HG03175 (cell line): ENCODE data around the gene TBC1D8.
"Not testable (repeated sequence)": the region's sequence is repeated elsewhere in the genome, so short reads cannot be mapped to it uniquely, and the experiment has no call there.

ENCODE experiments used
- ATAC-seq: cut with Tn5 transposase; IDR thresholded peaks from one replicate; pipeline ENCODE4 v1.9.1; 2021; ENCODE audit warnings: mild to moderate bottlenecking, moderate library complexity; ENCODE audit not compliant: unreplicated experiment

The TBC1D8 gene

DNA sequence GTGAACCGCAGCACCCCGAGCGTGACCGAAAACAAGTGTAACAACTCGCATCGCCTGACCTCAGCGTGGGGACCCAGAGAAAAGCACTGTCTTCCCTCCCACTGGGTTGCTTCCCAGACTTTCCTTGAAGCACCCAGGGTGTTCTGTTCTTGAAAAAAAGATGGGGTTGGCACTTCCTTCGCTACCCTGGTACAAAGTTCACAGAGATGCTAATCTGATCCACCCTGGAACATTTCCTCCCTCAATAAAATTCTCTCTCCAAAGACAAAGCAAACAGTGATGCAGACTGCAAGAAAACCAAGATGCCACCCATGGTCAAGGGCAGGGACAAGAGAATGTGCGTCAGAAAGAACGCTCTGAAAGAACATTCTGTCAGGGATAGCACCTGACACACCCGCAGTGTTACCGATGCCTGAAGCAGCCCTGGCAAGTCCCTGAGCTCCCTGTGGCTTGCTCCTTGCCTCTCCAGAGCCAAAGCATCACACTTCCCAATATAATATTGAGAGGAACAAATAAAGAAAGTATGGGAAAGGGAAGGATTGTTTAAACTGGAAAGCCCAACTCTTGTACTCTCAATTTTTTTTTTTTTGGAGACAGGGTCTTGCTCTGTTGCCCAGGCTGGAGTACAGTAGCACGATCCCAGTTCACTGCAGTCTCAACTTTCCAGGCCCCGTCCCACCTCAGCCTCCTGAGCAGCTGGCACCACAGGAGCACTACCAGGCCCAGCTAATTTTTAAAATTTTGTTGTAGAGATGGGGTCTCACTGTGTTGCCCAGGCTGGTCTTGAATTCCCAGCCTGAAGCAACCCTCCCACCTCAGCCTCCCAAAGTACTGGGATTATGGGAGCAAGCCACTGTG is 70.7 kb downstream of the TBC1D8 start:
- no peak for ATAC-seq

DNA sequence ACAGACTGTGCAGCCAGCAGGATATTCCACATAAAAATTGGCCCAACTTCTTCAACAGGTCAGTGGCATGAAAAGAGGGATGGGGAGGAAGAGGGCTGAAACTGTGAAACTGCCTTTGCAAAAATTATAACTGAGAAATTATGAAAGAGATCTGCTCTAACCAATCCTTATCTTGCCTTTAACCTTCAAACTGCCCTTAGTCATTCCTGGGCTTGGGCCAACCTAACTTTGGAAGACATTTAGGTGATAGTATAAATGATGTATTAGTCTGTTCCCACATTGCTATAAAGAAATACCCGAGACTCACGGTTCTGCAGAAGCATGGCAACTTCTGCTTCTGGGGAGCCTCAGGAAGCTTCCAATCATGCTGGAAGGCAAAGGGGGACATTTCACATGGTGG is 74.6 kb downstream of the TBC1D8 start:
- ATAC-seq = no peak

DNA sequence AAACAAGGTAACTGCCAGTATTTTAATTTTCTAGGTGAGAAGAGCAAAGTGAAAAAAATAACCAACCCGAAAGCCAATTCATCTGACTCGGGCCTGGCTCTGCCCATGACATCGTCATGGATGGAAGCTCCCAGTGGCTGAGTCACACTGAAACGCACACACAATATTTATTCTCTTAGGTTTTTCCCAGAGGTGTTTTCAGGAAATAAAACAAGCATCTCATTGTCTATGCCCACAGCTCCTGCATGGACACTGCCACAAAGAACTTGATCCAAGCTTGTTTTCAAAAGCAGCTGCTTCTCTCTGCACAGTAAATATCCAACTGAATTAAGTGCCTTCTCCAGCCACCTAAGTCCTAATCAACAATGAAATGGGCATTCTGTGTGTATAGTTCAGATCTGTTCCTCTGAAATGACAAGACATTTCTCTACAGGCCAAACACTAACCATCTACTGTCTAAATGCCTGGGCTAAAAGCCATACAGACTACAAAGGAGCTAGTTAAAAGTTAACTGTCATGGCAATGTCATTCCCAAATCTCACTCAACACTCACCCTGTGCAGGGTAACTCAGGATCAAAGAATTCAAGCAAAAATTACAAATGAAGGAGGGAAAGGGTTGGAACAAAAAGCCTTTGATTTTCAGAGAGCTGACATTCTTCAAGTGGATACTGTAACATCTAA is 86.2 kb downstream of the TBC1D8 start:
- peak; percentile 52 for ATAC-seq

DNA sequence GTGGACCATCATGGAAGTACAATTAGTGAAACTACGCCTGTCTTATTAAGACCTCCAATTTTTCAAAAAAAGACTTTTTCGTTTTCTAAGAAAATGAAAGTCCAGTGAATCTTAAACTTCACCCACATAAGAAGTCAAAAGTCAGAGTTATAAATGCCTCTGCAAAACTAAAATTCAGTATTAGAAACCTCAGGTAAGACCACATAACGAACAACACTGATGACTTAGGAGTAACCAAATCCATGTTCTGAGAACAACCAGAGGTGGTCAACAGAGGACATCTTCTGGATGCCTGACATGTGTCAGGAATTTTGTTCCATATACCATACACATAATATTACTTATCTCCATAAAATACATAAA is 86.7 kb downstream of the TBC1D8 start:
- no peak for ATAC-seq

DNA sequence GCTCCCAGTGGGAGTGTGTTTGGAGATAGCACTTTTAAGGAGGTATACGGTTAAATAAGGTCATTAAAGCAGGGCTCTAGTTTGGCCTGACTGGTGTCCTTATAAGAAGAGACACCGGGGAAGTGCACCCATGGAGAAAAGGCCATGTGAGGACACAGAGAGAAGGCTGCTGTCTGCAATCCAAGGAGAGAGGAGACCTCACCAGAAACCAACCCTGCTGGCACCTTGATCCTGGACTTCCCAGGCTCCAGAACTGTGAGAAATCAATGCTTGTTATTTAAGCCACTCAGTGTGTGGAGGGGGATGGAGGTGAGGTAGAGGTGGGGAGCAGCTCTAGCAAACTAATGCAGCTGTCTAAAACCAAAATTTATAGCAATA is 87.1 kb downstream of the TBC1D8 start:
- ATAC-seq = no peak

DNA sequence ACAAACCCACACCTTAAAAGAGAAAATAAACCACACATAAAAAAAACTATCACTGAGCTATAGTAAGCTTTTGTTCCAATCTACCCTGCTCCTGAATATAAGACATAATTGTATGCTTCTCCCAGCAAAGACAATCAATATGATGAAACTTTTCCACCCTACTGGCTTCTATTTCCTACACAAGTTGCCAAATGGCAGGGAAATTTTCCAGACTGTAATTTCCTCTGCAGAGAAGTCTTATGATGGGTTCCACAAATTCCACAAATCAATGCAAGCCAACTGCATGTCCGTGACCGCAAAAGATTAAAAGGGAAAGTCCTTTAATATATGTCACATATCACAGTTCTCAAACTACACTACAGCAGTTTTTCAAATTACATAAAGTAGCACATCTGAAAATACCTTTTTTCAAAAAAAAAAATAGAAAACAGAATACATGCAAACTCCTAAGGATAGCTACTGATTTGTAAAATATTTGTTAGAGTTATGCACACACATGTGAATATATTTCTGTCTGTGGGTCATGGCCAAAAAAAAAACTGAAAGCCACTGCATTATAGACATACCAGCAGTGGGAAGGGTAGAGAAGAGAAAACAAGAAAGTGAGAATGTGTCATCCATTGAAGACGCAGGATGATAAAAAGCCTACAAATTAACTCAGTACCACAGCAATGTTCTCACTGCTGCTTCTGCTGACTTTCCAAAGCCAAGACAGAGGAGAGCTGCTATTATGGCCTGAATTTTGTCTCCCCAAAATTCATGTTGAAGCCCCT is 87.6 kb downstream of the TBC1D8 start:
- ATAC-seq = no peak

DNA sequence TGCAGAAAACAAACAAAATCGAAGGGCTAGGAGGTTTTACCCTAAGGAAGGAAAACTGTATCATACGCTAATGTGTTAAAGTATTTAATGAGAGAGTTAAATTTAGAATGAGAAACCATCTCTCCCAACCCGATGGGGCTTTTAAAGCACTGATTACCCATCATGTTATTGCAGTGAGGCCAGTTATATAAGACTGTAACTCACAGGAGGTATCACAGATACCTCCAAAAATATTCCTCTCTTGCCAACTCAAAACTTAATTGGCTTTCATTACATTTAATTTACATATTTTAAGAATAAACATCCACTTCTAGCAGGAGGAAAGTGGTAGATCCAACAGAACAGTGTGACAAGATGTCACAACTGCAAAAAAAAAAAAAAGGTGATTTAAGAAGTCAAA is 92.8 kb downstream of the TBC1D8 start:
- ATAC-seq = no peak

DNA sequence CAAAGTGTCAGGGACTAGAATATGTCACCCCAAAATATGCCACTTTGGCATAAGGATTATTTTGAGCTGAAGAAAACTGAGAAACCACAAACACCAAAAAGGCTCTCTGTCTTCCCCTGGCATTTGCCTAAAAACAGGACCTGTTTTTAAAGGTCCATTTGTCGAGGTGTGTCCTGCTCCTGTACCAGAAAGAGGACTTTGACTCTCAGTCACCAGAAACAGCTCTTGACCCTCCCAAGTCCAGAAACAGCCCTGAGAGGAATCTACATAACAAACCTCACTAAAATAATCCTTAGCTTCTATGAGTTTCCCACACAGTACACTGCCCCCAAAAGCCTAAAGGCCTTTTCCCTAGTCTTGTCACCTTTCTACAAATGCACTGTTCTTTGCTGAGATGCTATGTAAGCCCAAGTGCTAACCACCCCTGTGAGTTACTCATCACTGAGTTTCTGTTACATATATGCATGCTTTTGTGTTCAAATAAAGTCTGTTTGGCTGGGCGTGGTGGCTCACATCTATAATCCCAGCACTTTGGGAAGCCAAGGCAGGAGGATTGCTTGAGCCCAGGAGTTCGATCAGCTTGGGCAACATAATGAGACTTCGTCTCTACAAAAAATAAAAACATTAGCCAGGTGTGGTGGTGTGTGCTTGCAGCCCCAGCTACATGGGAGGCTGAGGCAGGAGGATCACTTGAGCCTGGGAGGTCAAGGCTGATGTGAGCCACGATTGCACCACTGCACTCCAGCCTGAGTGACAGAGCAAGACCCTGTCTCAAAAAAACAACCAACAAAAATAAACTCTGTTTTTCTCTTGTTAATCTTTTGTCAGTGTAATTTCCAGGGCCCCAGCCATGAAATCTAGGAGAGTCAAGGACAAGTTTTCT is 93.9 kb downstream of the TBC1D8 start:
- ATAC-seq = no peak

DNA sequence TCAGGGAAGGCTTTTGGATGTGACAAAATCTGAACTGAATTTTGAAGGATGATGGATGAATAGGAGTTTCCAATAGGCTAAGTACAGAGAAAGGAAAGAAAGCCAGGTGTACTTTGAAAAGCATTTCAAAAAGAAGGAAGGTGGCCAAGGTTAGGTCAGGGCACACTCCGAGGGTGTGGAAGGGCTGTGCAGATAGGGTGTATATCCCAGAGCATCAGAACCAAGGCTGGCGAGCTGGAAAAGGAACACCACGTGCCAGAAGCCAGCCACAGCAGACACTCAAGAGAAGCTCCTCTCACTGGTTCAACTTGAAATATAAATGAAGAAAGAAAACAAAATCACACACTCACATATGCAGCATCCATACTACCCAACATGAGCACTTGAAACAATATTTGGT is 98.1 kb downstream of the TBC1D8 start:
- ATAC-seq = no peak

DNA sequence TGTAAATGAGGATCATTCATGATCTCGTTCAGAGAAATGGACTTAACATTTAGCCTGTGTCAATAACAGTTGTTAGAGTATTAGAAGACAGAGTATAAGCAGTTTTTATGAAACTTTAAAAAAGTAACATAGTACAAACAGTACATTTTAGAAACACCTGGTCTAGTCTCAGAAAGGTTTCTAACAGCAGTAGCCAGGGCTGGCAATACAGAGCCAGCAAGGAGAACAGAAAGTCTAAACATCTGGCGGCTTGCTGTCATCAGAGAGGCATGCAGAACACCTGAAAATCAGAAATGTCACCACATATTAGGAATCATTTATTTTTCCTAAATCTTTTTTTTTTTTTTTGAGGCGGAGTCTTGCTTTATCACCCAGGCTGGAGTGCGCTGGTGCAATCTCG is 99.0 kb downstream of the TBC1D8 start:
- no peak for ATAC-seq

DNA sequence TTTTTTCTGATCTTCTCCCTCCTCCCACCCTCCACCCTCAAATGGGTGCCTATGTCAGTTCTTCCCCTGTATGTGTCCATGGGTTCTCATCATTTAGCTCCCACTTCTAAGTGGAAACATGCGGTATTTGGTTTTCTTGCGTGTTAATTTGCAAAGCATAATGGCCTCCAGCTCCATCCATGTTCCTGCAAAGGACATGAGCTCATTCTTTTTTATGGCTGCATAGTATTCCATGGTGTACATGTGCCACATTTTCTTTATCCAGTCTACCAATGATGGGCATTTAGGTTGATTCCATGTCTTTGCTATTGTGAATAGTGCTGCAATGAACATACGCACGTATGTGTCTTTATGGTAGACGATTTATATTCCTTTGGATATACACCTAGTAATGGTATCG is 100.3 kb downstream of the TBC1D8 start:
- not testable (repeated sequence) for ATAC-seq

DNA sequence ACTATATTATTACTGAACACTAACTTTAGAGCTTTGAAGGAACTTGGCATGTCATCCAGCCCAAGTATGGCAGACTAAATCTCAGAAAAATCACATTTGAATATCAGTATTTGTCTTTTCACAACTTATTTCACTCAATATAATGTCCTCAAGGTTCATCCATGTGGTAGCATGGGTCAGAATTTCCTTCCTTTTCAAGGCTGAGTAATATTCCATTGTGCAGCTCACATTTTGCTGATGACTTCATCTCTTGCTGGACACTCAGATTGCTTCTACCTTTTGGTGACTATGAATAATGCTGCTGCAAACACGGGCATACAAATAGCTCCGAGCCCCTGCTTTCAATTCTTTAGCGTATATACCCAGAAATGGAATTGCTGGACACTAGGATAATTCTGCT is 102.4 kb downstream of the TBC1D8 start:
- ATAC-seq = no peak

DNA sequence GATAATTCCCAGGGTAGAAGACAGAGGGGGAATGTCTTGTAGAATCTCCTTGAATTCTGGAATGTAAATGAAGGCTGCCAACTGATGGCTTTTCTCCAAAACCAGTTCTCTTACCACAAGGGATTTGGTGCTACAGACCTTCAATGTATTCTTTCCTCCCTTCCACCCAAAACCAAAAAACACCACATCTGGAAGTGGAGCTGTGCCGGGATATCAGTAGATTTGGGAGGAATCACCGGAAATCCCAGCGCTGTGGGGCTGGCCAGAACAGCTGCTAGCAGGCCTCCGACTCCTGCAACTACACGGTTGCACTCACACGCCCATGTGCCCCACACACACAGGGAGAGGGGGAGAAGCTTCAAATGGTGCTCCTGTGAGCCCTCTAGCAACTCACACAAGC is 103.4 kb downstream of the TBC1D8 start:
- ATAC-seq = no peak

DNA sequence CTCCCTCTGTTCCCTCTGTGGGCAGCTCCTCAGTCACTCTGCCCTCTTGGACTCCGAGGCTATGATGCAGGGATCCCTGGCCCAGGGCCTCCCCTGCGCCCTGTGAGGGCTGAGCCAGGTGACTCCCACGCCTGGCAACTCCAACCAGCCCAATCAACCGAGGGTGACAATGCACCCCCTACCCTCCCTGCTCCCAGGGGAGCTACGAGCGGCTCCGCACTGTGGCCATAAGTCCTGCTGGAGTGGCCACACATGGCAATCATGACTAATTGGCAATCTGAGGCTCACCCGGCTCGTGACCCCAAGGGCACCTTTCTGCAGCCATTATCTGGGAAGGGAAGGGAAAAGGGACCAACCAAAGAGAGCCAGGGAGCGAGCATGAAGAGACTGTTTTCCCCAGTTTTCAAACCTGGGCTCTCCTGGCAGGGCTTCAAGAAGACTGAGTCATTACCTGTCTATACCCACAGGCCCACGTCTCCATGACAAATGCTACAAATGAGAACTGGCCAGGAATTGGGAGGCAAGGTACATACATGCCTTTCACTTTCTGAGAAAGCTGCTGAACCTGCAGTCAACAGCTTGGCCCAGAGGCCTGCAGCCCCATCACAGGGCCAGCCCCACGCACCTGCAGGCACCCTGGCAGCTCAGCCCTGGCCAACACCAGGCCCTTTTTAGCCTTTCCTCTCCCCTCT is 104.0 kb downstream of the TBC1D8 start:
- no peak for ATAC-seq

DNA sequence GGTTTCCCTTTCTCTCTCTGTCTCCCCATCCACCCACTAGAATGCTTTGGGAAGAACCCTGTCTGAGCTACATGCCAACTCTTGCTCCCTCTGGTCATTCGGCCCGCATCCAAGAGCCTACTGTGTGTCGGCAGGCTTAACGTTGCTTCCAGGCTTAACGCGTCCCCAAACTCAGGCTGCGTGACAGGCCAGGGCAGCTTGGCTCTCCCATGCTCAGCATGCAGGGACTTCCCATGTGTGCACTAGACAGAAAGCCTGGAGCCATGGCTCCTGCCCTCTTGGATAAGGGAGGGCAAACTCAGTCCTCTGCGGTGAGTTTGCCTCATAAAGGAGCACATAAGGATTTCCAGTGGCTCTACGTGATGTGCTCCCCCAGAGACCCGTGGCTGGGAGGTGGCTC is 105.9 kb downstream of the TBC1D8 start:
- ATAC-seq = no peak

DNA sequence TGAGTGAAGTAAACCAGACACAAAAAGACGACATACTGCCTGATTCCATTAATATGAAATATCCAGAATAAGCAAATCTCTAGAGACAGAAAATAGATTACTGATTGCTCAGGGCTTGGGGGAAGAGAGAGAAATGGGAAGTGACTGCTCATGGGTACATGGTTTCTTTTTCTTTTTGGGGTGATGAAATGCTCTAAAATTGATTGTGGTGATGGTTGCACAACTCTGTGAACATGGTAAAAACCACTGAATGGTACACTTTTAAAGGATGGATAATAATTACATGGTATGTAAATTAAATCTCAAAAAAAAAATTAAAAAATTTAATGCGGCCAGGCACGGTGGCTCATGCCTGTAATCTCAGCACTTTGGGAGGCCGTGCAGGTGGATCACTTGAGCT is 109.8 kb downstream of the TBC1D8 start:
- no peak for ATAC-seq

DNA sequence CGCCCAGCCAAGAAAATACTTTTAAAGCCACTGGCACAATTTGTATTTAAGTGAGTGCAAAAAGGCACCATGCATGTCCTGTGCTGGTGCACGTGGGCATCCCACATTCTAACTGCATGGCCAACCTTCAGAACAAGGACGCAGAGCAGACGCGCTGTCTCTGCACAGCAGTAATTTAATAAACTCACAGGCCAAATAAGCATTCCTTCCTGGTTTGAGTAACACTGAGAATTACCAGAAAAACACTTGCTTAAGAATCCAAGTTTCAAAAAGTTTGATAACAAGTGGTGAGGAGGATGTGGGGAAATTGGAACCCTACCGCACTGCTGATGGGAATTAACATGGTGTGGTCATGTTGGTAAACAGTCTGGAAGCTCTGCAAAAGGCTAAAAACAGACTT is 110.4 kb downstream of the TBC1D8 start:
- ATAC-seq = no peak

DNA sequence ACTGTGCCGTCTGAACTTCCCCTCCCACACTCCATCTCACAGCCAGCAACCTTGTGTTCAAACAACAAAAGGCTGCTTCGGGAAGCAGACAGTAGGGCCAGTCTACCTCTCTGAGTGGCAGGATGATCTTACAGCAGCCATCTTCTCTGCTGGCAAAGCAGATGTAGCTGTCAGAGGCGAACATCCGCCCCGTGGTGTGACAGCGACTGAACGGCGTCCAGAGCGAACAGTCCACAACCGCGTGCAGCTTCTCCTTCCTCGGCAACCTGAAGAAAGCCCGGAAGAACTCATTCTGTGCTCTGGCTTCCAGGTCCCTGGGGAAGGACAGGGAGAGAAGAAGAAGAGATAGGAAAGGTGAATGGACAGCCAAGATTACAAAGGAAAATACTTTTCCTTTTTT is 111.1 kb downstream of the TBC1D8 start:
- no peak for ATAC-seq

DNA sequence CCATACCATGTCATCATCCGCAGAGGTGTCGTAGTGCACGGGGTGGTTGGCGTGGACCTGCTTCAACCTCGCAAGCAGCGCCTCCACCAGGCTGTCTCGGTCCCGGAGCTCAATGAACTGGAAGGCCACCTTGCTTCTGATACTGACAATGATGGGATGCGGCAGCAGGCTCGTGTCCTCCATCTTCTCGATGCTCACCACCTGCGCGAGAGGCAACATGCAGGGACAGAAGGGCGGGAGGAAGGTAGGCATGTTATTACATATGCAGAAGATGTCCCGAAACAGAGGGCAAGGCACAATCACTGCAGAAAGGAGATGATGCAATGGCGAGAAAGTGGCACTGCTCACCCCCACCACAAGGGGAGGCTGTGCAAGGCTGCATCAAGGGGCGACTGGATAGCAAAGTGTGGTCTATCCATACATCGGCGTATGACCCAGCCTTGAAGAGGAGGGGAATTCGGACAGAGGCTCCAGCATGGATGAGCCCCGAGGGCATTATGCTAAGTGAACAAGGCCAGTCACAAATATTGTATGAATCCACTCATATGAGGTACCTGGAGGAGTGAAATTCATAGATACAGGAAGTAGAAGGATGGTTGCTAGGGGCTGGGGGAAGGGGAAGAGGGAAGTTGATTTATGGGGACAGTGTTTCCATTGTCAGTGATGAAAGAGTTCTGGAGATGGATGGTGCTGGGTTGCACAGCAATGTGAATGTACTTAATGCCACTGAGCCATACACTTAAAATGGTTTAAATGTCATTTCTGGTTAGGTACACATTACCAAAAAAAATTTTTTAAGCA is 112.5 kb downstream of the TBC1D8 start:
- ATAC-seq = no peak
